Measurements from ENCODE around the gene PRKCZ. TPM values are rescaled to one million over a fixed set of nuclear protein-coding genes. Genes with fewer than 3 reads are reported as not detected.

The PRKCZ gene
- total RNA-seq, 2 experiments from 2014 or later, result 8.0 to 10.0 TPM

GRCh38 chr1:2232916-2233438 is 182.8 kb downstream of the PRKCZ start:
- Histone ChIP-seq H3K36me3 (ENCODE audit: insufficient read depth, low read length) (no peaks in the 10 kb centered on the region), H3K4me3 (ENCODE audit: low read depth, low read length, poor library complexity, severe bottlenecking) (no peak overlapping the region), H3K4me1 (ENCODE audit: insufficient read depth, low read length, poor library complexity, severe bottlenecking) (peaks cover 41% of the 10 kb centered on the region), H3K4me2 (ENCODE audit: low read length) (no peak overlapping the region), H2AFZ (ENCODE audit: low read length) (no peak overlapping the region), H3K79me2 (ENCODE audit: insufficient read depth, low read depth, low read length) (no peaks in the 10 kb centered on the region), H4K20me1 (ENCODE audit: insufficient read depth, low read length) (no peaks in the 10 kb centered on the region; the same call in none of the 2 replicates), H3K9me2 (ENCODE audit: insufficient read depth, low read length) (no peaks in the 10 kb centered on the region), H3K9me3 (ENCODE audit: low read length) (no peaks in the 10 kb centered on the region), H3K27ac (ENCODE audit: low read depth, low read length, poor library complexity, severe bottlenecking) (no peak overlapping the region)
- DNase-seq (ENCODE audit: low spot score), result no peak
- BruUV-seq (replicated peaks), result no TSS peak
- CTCF ChIA-PET (ENCODE audit: unreplicated experiment), result no interaction called here
- intact Hi-C loops (cut with micrococcal nuclease; ENCODE audit: unreplicated experiment), result no loop called here
- TF ChIP-seq EZH2phosphoT487 (IDR thresholded peaks at IDR 0.05; ENCODE audit: borderline replicate concordance, low read depth, low read length) (no peak), CTCF (conservative IDR thresholded peaks at IDR 0.05; ENCODE audit: low read length) (no peak)
- POLR2A ChIA-PET, result interaction anchor here (0.6 kb wide), 1 partner anchor 280 kb away, joined by 3 read pairs; no protein-coding TSS in a partner anchor

GRCh38 chr1:2233468-2233867 is 183.3 kb downstream of the PRKCZ start:
- TF ChIP-seq CTCF (conservative IDR thresholded peaks at IDR 0.05; ENCODE audit: low read length) (no peak), EZH2phosphoT487 (IDR thresholded peaks at IDR 0.05; ENCODE audit: borderline replicate concordance, low read depth, low read length) (no peak)
- ChIA-PET CTCF (ENCODE audit: unreplicated experiment) (no interaction called here), POLR2A (interaction anchor here (0.6 kb wide), 1 partner anchor 281 kb away, joined by 3 read pairs; no protein-coding TSS in a partner anchor)
- Histone ChIP-seq H3K9me2 (ENCODE audit: insufficient read depth, low read length) (no peaks in the 10 kb centered on the region), H2AFZ (ENCODE audit: low read length) (no peak overlapping the region), H3K4me2 (ENCODE audit: low read length) (no peak overlapping the region), H3K27ac (ENCODE audit: low read depth, low read length, poor library complexity, severe bottlenecking) (no peak overlapping the region), H4K20me1 (ENCODE audit: insufficient read depth, low read length) (peaks cover under 1% of the 10 kb centered on the region), H3K79me2 (ENCODE audit: insufficient read depth, low read depth, low read length) (no peaks in the 10 kb centered on the region), H3K9me3 (ENCODE audit: low read length) (no peaks in the 10 kb centered on the region), H3K4me1 (ENCODE audit: insufficient read depth, low read length, poor library complexity, severe bottlenecking) (peaks cover 41% of the 10 kb centered on the region), H3K4me3 (ENCODE audit: low read depth, low read length, poor library complexity, severe bottlenecking) (no peak overlapping the region), H3K36me3 (ENCODE audit: insufficient read depth, low read length) (no peaks in the 10 kb centered on the region)
- DNase-seq (ENCODE audit: low spot score), result no peak
- BruUV-seq (replicated peaks), result no TSS peak
- intact Hi-C loops (cut with micrococcal nuclease; ENCODE audit: unreplicated experiment), result no loop called here

GRCh38 chr1:2233997-2234761 is 184.0 kb downstream of the PRKCZ start:
- Histone ChIP-seq H3K9me3 (ENCODE audit: low read length) (no peaks in the 10 kb centered on the region), H3K79me2 (ENCODE audit: insufficient read depth, low read depth, low read length) (no peaks in the 10 kb centered on the region), H3K4me3 (ENCODE audit: low read depth, low read length, poor library complexity, severe bottlenecking) (no peak overlapping the region), H3K27ac (ENCODE audit: low read depth, low read length, poor library complexity, severe bottlenecking) (no peak overlapping the region), H3K9me2 (ENCODE audit: insufficient read depth, low read length) (no peaks in the 10 kb centered on the region), H2AFZ (ENCODE audit: low read length) (no peak overlapping the region), H3K36me3 (ENCODE audit: insufficient read depth, low read length) (no peaks in the 10 kb centered on the region), H3K4me1 (ENCODE audit: insufficient read depth, low read length, poor library complexity, severe bottlenecking) (peaks cover 37% of the 10 kb centered on the region), H4K20me1 (ENCODE audit: insufficient read depth, low read length) (peaks cover 6% of the 10 kb centered on the region), H3K4me2 (ENCODE audit: low read length) (no peak overlapping the region)
- ChIA-PET CTCF (ENCODE audit: unreplicated experiment) (no interaction called here), POLR2A (no interaction called here)
- no peak for DNase-seq (ENCODE audit: low spot score)
- TF ChIP-seq CTCF (conservative IDR thresholded peaks at IDR 0.05; ENCODE audit: low read length) (no peak), EZH2phosphoT487 (IDR thresholded peaks at IDR 0.05; ENCODE audit: borderline replicate concordance, low read depth, low read length) (no peak)
- intact Hi-C loops (cut with micrococcal nuclease; ENCODE audit: unreplicated experiment), result no loop called here
- no TSS peak for BruUV-seq (replicated peaks)
